Left forelimb (tissue), 1 donor: ENCODE data around the gene SFRP5.

ENCODE experiments used
- DNase-seq: peaks from one replicate; pipeline ENCODE4 v3.0.0-alpha.2; 2018; ENCODE audit warnings: low spot score

SFRP5 gene

GRCh38 chr10:97764519-97764931 is 7.3 kb downstream of the SFRP5 start:
- no peak for DNase-seq

- DNase-seq: no peak
Observed at GRCh38 chr10:97763947-97764346, 7.9 kb downstream of the SFRP5 start.

GRCh38 chr10:97763411-97763810 is 8.4 kb downstream of the SFRP5 start:
- no peak for DNase-seq

- DNase-seq: no peak
Observed at GRCh38 chr10:97762816-97763215, 9.0 kb downstream of the SFRP5 start.

- DNase-seq: no peak
Observed at GRCh38 chr10:97762056-97762455, 9.7 kb downstream of the SFRP5 start.

- DNase-seq: no peak
Observed at GRCh38 chr10:97761331-97761865, 10.4 kb downstream of the SFRP5 start.

GRCh38 chr10:97760461-97761257 is 11.1 kb downstream of the SFRP5 start:
- no peak for DNase-seq

- no peak for DNase-seq
Observed at GRCh38 chr10:97759946-97760345, 11.9 kb downstream of the SFRP5 start.

- no peak for DNase-seq
Observed at GRCh38 chr10:97759158-97759887, 12.5 kb downstream of the SFRP5 start.

- no peak for DNase-seq
Observed at GRCh38 chr10:97757471-97757870, 14.3 kb downstream of the SFRP5 start.

- DNase-seq: no peak
Observed at GRCh38 chr10:97755718-97756117, 16.1 kb downstream of the SFRP5 start.

- no peak for DNase-seq
Observed at GRCh38 chr10:97754726-97755125, 17.1 kb downstream of the SFRP5 start.

- DNase-seq: no peak
Observed at GRCh38 chr10:97752956-97753355, 18.8 kb downstream of the SFRP5 start.

GRCh38 chr10:97748116-97748515 is 23.7 kb downstream of the SFRP5 start:
- DNase-seq: no peak

GRCh38 chr10:97747573-97747972 is 24.2 kb downstream of the SFRP5 start:
- no peak for DNase-seq

- DNase-seq: no peak
Observed at GRCh38 chr10:97744405-97745035, 27.3 kb downstream of the SFRP5 start.

GRCh38 chr10:97743169-97743943 is 28.4 kb downstream of the SFRP5 start:
- DNase-seq: no peak

- DNase-seq: no peak
Observed at GRCh38 chr10:97740613-97741012, 31.2 kb downstream of the SFRP5 start.

- DNase-seq: no peak
Observed at GRCh38 chr10:97738616-97739015, 33.2 kb downstream of the SFRP5 start.

- no peak for DNase-seq
Observed at GRCh38 chr10:97737770-97738265, 34.0 kb downstream of the SFRP5 start.

- DNase-seq: peak; percentile 96
Observed at GRCh38 chr10:97736902-97737769, 34.7 kb downstream of the SFRP5 start, which contains the start of gene ZFYVE27. TSS of gene ZFYVE27 (plus strand) at chr10:97737128. CDS start at chr10:97738478, 1,350 bp downstream.
